HepG2 (cell line): ENCODE results near the gene PTAR1. TPM values are rescaled to one million over a fixed set of nuclear protein-coding genes. Genes with fewer than 3 reads are reported as not detected.

Source experiments
- HNF1B ChIP-seq: sonication (generic); formaldehyde crosslinking; IDR thresholded peaks from 2 replicates; pipeline ENCODE4 v1.5.1; 2020; ENCODE audit warnings: mild to moderate bottlenecking, moderate library complexity, missing genetic modification reagents
- HNRNPLL ChIP-seq: fragments of 200-400 bp; formaldehyde crosslinking; IDR thresholded peaks from 2 replicates; pipeline ENCODE4 v1.6.1; 2017; ENCODE audit warnings: mild to moderate bottlenecking, low read depth, low read length; ENCODE audit not compliant: poor library complexity, severe bottlenecking
- MXD1 ChIP-seq: sonication (generic); formaldehyde crosslinking; IDR thresholded peaks from 2 replicates; pipeline ENCODE4 v1.4.0; 2020; ENCODE audit warnings: mild to moderate bottlenecking, missing genetic modification reagents
- PITX1 ChIP-seq: sonication (generic); formaldehyde crosslinking; IDR thresholded peaks from 2 replicates; pipeline ENCODE4 v1.5.1; 2020; ENCODE audit warnings: mild to moderate bottlenecking, missing genetic modification reagents
- REPIN1 ChIP-seq: sonication (generic); formaldehyde crosslinking; IDR thresholded peaks from 2 replicates; pipeline ENCODE4 v1.8.0; 2022; ENCODE audit warnings: missing genetic modification reagents, low read depth, mild to moderate bottlenecking, borderline replicate concordance
- RNF2 ChIP-seq: fragments of 450-650 bp; conservative IDR thresholded peaks from 2 replicates; pipeline ENCODE4 v1.6.1; 2016; ENCODE audit warnings: low read depth
- SRY ChIP-seq: sonication (generic); formaldehyde crosslinking; IDR thresholded peaks from 2 replicates; pipeline ENCODE4 v1.8.0; 2022; ENCODE audit warnings: mild to moderate bottlenecking, missing genetic modification reagents
- THAP11 ChIP-seq: IDR thresholded peaks from 2 replicates; pipeline ENCODE4 v1.6.1; 2016; ENCODE audit warnings: missing biosample characterization, missing genetic modification reagents
- YEATS4 ChIP-seq: sonication (generic); formaldehyde crosslinking; IDR thresholded peaks from 2 replicates; pipeline ENCODE4 v1.4.0; 2020; ENCODE audit warnings: missing genetic modification reagents, borderline replicate concordance
- ZFX ChIP-seq: sonication (generic); formaldehyde crosslinking; IDR thresholded peaks from 2 replicates; pipeline ENCODE4 v1.4.0; 2020; ENCODE audit warnings: mild to moderate bottlenecking, low read depth, missing genetic modification reagents, moderate library complexity
- ZNF263 ChIP-seq: sonication (generic); formaldehyde crosslinking; IDR thresholded peaks from 2 replicates; pipeline ENCODE4 v1.4.0; 2020; ENCODE audit warnings: missing genetic modification reagents
- ZNF354B ChIP-seq: sonication (generic); formaldehyde crosslinking; IDR thresholded peaks from 2 replicates; pipeline ENCODE4 v1.8.0; 2022; ENCODE audit warnings: mild to moderate bottlenecking, missing genetic modification reagents
- ZNF746 ChIP-seq: sonication (generic); formaldehyde crosslinking; IDR thresholded peaks from 2 replicates; pipeline ENCODE4 v1.8.0; 2022; ENCODE audit warnings: mild to moderate bottlenecking, missing genetic modification reagents
- ZNF768 ChIP-seq: sonication (generic); formaldehyde crosslinking; IDR thresholded peaks from 2 replicates; pipeline ENCODE4 v1.4.0; 2020; ENCODE audit warnings: missing genetic modification reagents
- ZNF878 ChIP-seq: sonication (generic); formaldehyde crosslinking; IDR thresholded peaks from 2 replicates; pipeline ENCODE4 v1.8.1; 2023; ENCODE audit warnings: mild to moderate bottlenecking, missing genetic modification reagents, moderate library complexity
- polyA plus RNA-seq, 8 experiments: library from polyadenylated mRNA; depleted of rRNA in 3 of 8; stranded (reverse) in 7 of 8; unstranded in 1 of 8; fragments of >200 nt; fragmentation: Illumina TruSeq in 4 of 8; extraction: Trizol in 4 of 8; gene quantifications; 2 replicates each; pipeline versions ENCODE4 v1.2.1 to v1.2.3, GENCODE V29; 2011 to 2016; ENCODE audit warnings: low read depth in 4 of 8, missing spikeins in 1 of 8, mixed read lengths in 1 of 8; ENCODE audit not compliant: insufficient read depth in 1 of 8
- total RNA-seq, 5 experiments: library from RNA; depleted of rRNA; stranded (reverse); fragments of >200 nt; fragmentation: Illumina TruSeq; extraction: Trizol; gene quantifications; 2 replicates each; pipeline ENCODE4 v1.2.3, GENCODE V29; 2016; ENCODE audit warnings: low read depth in 1 of 5
- TF ChIP-seq, protein P1 (sequence below): IDR thresholded peaks from 2 replicates; pipeline ENCODE4 v1.6.1; 2016; ENCODE audit warnings: missing compliant biosample characterization, missing genetic modification reagents, borderline replicate concordance
- TF ChIP-seq, protein P2 (sequence below): sonication (generic); formaldehyde crosslinking; IDR thresholded peaks from 2 replicates; pipeline ENCODE4 v1.5.0; 2020; ENCODE audit warnings: mild to moderate bottlenecking, missing genetic modification reagents, borderline replicate concordance

Gene PTAR1
- total and polyA plus RNA-seq, 2 of the 13 experiments (the other 11 are each of a cell fraction or from before 2014, with no cell fraction given), result 26.5 to 42.1 TPM

GRCh38 chr9:69672596-69673310, 87.1 kb downstream of the PTAR1 start (continued):
- 0 out of 2 replicates have a peak, but pooled peaks have one; percentile 43 for TF ChIP-seq ZNF878 (CRISPR knock-in tag)
- TF ChIP-seq PITX1, result peak; percentile 23; the same call in 1 of the 2 replicates
- TF ChIP-seq ZNF768, result peak; percentile 59; the same call in 1 of the 2 replicates
- 0 out of 2 replicates have a peak, but pooled peaks have one; percentile 43 for TF ChIP-seq ZNF746 (CRISPR knock-in tag)
- peak; percentile 58; the same call in 1 of the 2 replicates for TF ChIP-seq MXD1 (CRISPR knock-in tag)
- TF ChIP-seq ZFX, result peak; percentile 73
- peak; percentile 71 for TF ChIP-seq HNF1B (CRISPR knock-in tag)
- TF ChIP-seq HNRNPLL, result peak; percentile 57
- peak; percentile 80 for TF ChIP-seq REPIN1
- TF ChIP-seq, protein P1, sequence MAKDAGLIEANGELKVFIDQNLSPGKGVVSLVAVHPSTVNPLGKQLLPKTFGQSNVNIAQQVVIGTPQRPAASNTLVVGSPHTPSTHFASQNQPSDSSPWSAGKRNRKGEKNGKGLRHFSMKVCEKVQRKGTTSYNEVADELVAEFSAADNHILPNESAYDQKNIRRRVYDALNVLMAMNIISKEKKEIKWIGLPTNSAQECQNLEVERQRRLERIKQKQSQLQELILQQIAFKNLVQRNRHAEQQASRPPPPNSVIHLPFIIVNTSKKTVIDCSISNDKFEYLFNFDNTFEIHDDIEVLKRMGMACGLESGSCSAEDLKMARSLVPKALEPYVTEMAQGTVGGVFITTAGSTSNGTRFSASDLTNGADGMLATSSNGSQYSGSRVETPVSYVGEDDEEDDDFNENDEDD (CRISPR knock-in tag), result peak; percentile 66; the same call in 1 of the 2 replicates
- TF ChIP-seq THAP11, result peak; percentile 46; the same call in 1 of the 2 replicates
- TF ChIP-seq ZNF263, result no peak
- 0 out of 2 replicates have a peak, but pooled peaks have one; percentile 66 for TF ChIP-seq ZNF354B (CRISPR knock-in tag)
- no peak for TF ChIP-seq SRY (CRISPR knock-in tag)
- TF ChIP-seq, protein P2, sequence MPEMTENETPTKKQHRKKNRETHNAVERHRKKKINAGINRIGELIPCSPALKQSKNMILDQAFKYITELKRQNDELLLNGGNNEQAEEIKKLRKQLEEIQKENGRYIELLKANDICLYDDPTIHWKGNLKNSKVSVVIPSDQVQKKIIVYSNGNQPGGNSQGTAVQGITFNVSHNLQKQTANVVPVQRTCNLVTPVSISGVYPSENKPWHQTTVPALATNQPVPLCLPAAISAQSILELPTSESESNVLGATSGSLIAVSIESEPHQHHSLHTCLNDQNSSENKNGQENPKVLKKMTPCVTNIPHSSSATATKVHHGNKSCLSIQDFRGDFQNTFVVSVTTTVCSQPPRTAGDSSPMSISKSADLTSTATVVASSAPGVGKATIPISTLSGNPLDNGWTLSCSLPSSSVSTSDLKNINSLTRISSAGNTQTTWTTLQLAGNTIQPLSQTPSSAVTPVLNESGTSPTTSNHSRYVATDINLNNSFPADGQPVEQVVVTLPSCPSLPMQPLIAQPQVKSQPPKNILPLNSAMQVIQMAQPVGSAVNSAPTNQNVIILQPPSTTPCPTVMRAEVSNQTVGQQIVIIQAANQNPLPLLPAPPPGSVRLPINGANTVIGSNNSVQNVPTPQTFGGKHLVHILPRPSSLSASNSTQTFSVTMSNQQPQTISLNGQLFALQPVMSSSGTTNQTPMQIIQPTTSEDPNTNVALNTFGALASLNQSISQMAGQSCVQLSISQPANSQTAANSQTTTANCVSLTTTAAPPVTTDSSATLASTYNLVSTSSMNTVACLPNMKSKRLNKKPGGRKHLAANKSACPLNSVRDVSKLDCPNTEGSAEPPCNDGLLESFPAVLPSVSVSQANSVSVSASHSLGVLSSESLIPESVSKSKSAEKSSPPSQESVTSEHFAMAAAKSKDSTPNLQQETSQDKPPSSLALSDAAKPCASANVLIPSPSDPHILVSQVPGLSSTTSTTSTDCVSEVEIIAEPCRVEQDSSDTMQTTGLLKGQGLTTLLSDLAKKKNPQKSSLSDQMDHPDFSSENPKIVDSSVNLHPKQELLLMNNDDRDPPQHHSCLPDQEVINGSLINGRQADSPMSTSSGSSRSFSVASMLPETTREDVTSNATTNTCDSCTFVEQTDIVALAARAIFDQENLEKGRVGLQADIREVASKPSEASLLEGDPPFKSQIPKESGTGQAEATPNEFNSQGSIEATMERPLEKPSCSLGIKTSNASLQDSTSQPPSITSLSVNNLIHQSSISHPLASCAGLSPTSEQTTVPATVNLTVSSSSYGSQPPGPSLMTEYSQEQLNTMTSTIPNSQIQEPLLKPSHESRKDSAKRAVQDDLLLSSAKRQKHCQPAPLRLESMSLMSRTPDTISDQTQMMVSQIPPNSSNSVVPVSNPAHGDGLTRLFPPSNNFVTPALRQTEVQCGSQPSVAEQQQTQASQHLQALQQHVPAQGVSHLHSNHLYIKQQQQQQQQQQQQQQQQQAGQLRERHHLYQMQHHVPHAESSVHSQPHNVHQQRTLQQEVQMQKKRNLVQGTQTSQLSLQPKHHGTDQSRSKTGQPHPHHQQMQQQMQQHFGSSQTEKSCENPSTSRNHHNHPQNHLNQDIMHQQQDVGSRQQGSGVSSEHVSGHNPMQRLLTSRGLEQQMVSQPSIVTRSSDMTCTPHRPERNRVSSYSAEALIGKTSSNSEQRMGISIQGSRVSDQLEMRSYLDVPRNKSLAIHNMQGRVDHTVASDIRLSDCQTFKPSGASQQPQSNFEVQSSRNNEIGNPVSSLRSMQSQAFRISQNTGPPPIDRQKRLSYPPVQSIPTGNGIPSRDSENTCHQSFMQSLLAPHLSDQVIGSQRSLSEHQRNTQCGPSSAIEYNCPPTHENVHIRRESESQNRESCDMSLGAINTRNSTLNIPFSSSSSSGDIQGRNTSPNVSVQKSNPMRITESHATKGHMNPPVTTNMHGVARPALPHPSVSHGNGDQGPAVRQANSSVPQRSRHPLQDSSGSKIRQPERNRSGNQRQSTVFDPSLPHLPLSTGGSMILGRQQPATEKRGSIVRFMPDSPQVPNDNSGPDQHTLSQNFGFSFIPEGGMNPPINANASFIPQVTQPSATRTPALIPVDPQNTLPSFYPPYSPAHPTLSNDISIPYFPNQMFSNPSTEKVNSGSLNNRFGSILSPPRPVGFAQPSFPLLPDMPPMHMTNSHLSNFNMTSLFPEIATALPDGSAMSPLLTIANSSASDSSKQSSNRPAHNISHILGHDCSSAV (CRISPR knock-in tag), result no peak
- TF ChIP-seq YEATS4 (CRISPR knock-in tag), result 0 out of 2 replicates have a peak, but pooled peaks have one; percentile 45
- TF ChIP-seq RNF2, result 0 out of 2 replicates have a peak, but pooled peaks have one; percentile 62
